Measurements from ENCODE around the gene GPR157. TPM values are rescaled to one million over a fixed set of nuclear protein-coding genes. Genes with fewer than 3 reads are reported as not detected.

The GPR157 gene
- total and polyA plus RNA-seq, 10 of the 15 experiments (the other 5 are each of a cell fraction or from before 2014, with no cell fraction given): 0.66 to 15.9 (median 3.1) TPM

- TF ChIP-seq NFYA (IDR thresholded peaks at IDR 0.05; ENCODE audit: borderline replicate concordance, low read depth, low read length) (no peak), ZNF207 (IDR thresholded peaks at IDR 0.05; ENCODE audit: borderline replicate concordance) (no peak), CHD4 (IDR thresholded peaks at IDR 0.05) (no peak), ESRRA (IDR thresholded peaks at IDR 0.05; ENCODE audit: low read length) (0 out of 2 replicates have a peak, but pooled peaks have one; percentile 49), MTA2 (IDR thresholded peaks at IDR 0.05; ENCODE audit: low read depth) (peak; percentile 85), RELA (IDR thresholded peaks at IDR 0.05; ENCODE audit: borderline replicate concordance, partially characterized antibody) (peak; percentile 70), MEF2A (IDR thresholded peaks at IDR 0.05; ENCODE audit: insufficient read depth, low read depth, low read length) (no peak), BCL3 (IDR thresholded peaks at IDR 0.05; ENCODE audit: borderline replicate concordance, insufficient read depth, low read depth, low read length, poor library complexity, severe bottlenecking) (no peak), MEF2B (IDR thresholded peaks at IDR 0.05; ENCODE audit: partially characterized antibody, poor library complexity, severe bottlenecking) (peak; percentile 73), CREB1 (IDR thresholded peaks at IDR 0.05; ENCODE audit: low read depth) (no peak), GATAD2B (conservative IDR thresholded peaks at IDR 0.05; ENCODE audit: low read depth) (peak; percentile 88), SP1 (IDR thresholded peaks at IDR 0.05; ENCODE audit: low read depth, low read length) (peak; percentile 41), KLF5 (IDR thresholded peaks at IDR 0.05; ENCODE audit: partially characterized antibody) (no peak), RAD51 (IDR thresholded peaks at IDR 0.05) (peak; percentile 65), ZNF24 (IDR thresholded peaks at IDR 0.05) (no peak), HDAC6 (IDR thresholded peaks at IDR 0.05; ENCODE audit: unreplicated experiment) (no peak), CEBPZ (IDR thresholded peaks at IDR 0.05; ENCODE audit: low read depth, low read length) (no peak), NR2C1 (IDR thresholded peaks at IDR 0.05) (no peak), JUND (IDR thresholded peaks at IDR 0.05; ENCODE audit: low read depth, low read length) (no peak), PBX3 (IDR thresholded peaks at IDR 0.05; ENCODE audit: insufficient replicate concordance, low read depth, low read length) (peak; percentile 26), NFIC (IDR thresholded peaks at IDR 0.05; ENCODE audit: low read depth, low read length) (peak; percentile 83), ZBTB33 (IDR thresholded peaks at IDR 0.05) (no peak)
These were observed 9.2 kb downstream of the GPR157 start (continued) for GRCh38 chr1:9119745-9120144.
